ENCODE measurements around the gene TRAF2. TPM values are rescaled to one million over a fixed set of nuclear protein-coding genes. Genes with fewer than 3 reads are reported as not detected.
"Not testable (repeated sequence)": the region's sequence is repeated elsewhere in the genome, so short reads cannot be mapped to it uniquely, and the experiment has no call there.

The TRAF2 gene
- total and polyA plus RNA-seq, 2 donors (not counting 3 experiments of a cell fraction or from before 2014, with no cell fraction given) = 10.9 to 23.1 TPM

GRCh38 chr9:136840877-136841645 is 45.3 kb upstream of the TRAF2 start:
- Histone ChIP-seq H3K27ac (ENCODE audit: insufficient read depth, low read depth, low read length) (no peak overlapping the region), H3K79me2 (ENCODE audit: control insufficient read depth, insufficient read depth, low read length) (no peaks in the 10 kb centered on the region), H3K9ac (replicated peaks; ENCODE audit: extremely low read depth, insufficient read depth, low read length) (no peak overlapping the region), H3K4me1 (ENCODE audit: control insufficient read depth, extremely low read depth, insufficient read depth, low read length) (peaks cover 3% of the 10 kb centered on the region), H3K9me1 (replicated peaks; ENCODE audit: control insufficient read depth, extremely low read depth, insufficient read depth, low read length) (no peaks in the 10 kb centered on the region), H2AFZ (ENCODE audit: low read depth, low read length) (no peak overlapping the region), H3K36me3 (ENCODE audit: control insufficient read depth in 2 of 2, extremely low read depth in 1 of 2, insufficient read depth in 2 of 2, low read length in 2 of 2) (peaks cover 0 to 13% of the 10 kb centered on the region in 2 experiments), H3K9me3 (replicated peaks; ENCODE audit: control insufficient read depth, insufficient read depth, low read length) (no peaks in the 10 kb centered on the region), H3K27me3 (ENCODE audit: control insufficient read depth in 2 of 2, insufficient read depth in 2 of 2, low read length in 2 of 2) (peaks cover 6 to 18% of the 10 kb centered on the region in 2 experiments), H3K4me2 (ENCODE audit: insufficient read depth, low read length) (no peak overlapping the region), H3K4me3 (replicated peaks in 1 of 3; ENCODE audit: insufficient read depth in 1 of 3, low read depth in 1 of 3, low read length in 3 of 3) (no peak overlapping the region), H4K20me1 (replicated peaks; ENCODE audit: control insufficient read depth, extremely low read depth, insufficient read depth, low read length) (no peaks in the 10 kb centered on the region)
- TSS peak; percentile 71 for BruUV-seq (replicated peaks)
- intact Hi-C loops (cut with micrococcal nuclease) = loop anchor here (5.0 kb wide), 2 partner anchors 34 to 156 kb away; partner anchors contain the start of genes CLIC3 and RABL6
- FAIRE-seq (no peak), DNase-seq (ENCODE audit: low read depth, low spot score) (no peak)
- dilution Hi-C loops (cut with MboI; ENCODE audit: extremely low pct_ligation_motif_present, low sequenced_read_pairs) = no loop called here
- no peak for TF ChIP-seq JUN (IDR thresholded peaks at IDR 0.05; ENCODE audit: borderline replicate concordance, insufficient read depth, insufficient read length, low read depth)
- no peak for TF ChIP-seq POLR2AphosphoS5 (IDR thresholded peaks at IDR 0.05; ENCODE audit: insufficient read depth, low read depth, low read length)
- no peak for TF ChIP-seq EZH2 (IDR thresholded peaks at IDR 0.05; ENCODE audit: borderline replicate concordance, low read depth, low read length, severe bottlenecking)
- no peak for TF ChIP-seq GATA2 (IDR thresholded peaks at IDR 0.05; ENCODE audit: insufficient read depth, insufficient read length, low read depth, low read length)
- no peak for TF ChIP-seq MYC (IDR thresholded peaks at IDR 0.05; ENCODE audit: low read depth, low read length)
- no peak for TF ChIP-seq CTCF (IDR thresholded peaks at IDR 0.05; ENCODE audit: extremely low read depth in 1 of 2, insufficient read depth in 1 of 2, low read depth in 1 of 2, low read length in 2 of 2)
- no peak for TF ChIP-seq POLR2A (IDR thresholded peaks at IDR 0.05; ENCODE audit: low read depth, low read length)
- no peak for TF ChIP-seq FOS (IDR thresholded peaks at IDR 0.05; ENCODE audit: borderline replicate concordance, insufficient read depth, low read length)
- CTCF ChIA-PET = interaction anchor here (0.6 to 2.3 kb wide), 7 partner anchors 8 to 40 kb away, joined by 3 to 13 read pairs (median 6); partner anchors contain the start of gene RABL6
- POLR2A ChIA-PET = no interaction called here

GRCh38 chr9:136841646-136842379 is 44.5 kb upstream of the TRAF2 start:
- Histone ChIP-seq H3K27me3 (ENCODE audit: control insufficient read depth in 2 of 2, insufficient read depth in 2 of 2, low read length in 2 of 2) (peaks cover 10 to 25% of the 10 kb centered on the region in 2 experiments), H3K36me3 (ENCODE audit: control insufficient read depth in 2 of 2, extremely low read depth in 1 of 2, insufficient read depth in 2 of 2, low read length in 2 of 2) (peaks cover 0 to 13% of the 10 kb centered on the region in 2 experiments)
- H3K9ac ChIP-seq (replicated peaks; ENCODE audit: extremely low read depth, insufficient read depth, low read length); dilution Hi-C loops (cut with MboI; ENCODE audit: extremely low pct_ligation_motif_present, low sequenced_read_pairs); H3K79me2 ChIP-seq (ENCODE audit: control insufficient read depth, insufficient read depth, low read length); H3K27ac ChIP-seq (ENCODE audit: insufficient read depth, low read depth, low read length); H3K9me1 ChIP-seq (replicated peaks; ENCODE audit: control insufficient read depth, extremely low read depth, insufficient read depth, low read length); BruUV-seq (replicated peaks); H2AFZ ChIP-seq (ENCODE audit: low read depth, low read length); FAIRE-seq; POLR2A ChIA-PET; H3K4me1 ChIP-seq (ENCODE audit: control insufficient read depth, extremely low read depth, insufficient read depth, low read length); H3K4me3 ChIP-seq (replicated peaks in 1 of 3; ENCODE audit: insufficient read depth in 1 of 3, low read depth in 1 of 3, low read length in 3 of 3); H4K20me1 ChIP-seq (replicated peaks; ENCODE audit: control insufficient read depth, extremely low read depth, insufficient read depth, low read length); DNase-seq (ENCODE audit: low read depth, low spot score); H3K9me3 ChIP-seq (replicated peaks; ENCODE audit: control insufficient read depth, insufficient read depth, low read length); H3K4me2 ChIP-seq (ENCODE audit: insufficient read depth, low read length): not testable (repeated sequence)
- intact Hi-C loops (cut with micrococcal nuclease) = loop anchor here (2.0 to 5.0 kb wide), 3 partner anchors 35 to 193 kb away; partner anchors contain the start of genes CLIC3 and RABL6
- CTCF ChIA-PET = interaction anchor here (0.6 to 2.8 kb wide), 18 partner anchors 9 to 193 kb away, joined by 3 to 18 read pairs (median 5); partner anchors contain the start of genes FBXW5, PAXX and RABL6
